Measurements from ENCODE around the gene SLC26A1. TPM values are rescaled to one million over a fixed set of nuclear protein-coding genes. Genes with fewer than 3 reads are reported as not detected.

SLC26A1 gene
- total and polyA plus RNA-seq, 2 donors (not counting 3 experiments of a cell fraction or from before 2014, with no cell fraction given), result 0.10 TPM; not detected in 1

GRCh38 chr4:973431-974397, 19.5 kb downstream of the SLC26A1 start, which contains the start of gene DGKQ:
Gene DGKQ, minus strand, starts transcription at chr4:973569. Its CDS starts 87 bp downstream, at chr4:973482.
- H3K27me3 ChIP-seq (ENCODE audit: control insufficient read depth in 2 of 2, insufficient read depth in 2 of 2, low read length in 2 of 2), result no peaks in the 10 kb centered on the region
- peak within 1 kb of the TSS; percentile 12 for H3K9ac ChIP-seq (replicated peaks; ENCODE audit: extremely low read depth, insufficient read depth, low read length)
- H3K4me2 ChIP-seq (ENCODE audit: insufficient read depth, low read length), result peak within 1 kb of the TSS; percentile 85
- H3K36me3 ChIP-seq (ENCODE audit: control insufficient read depth in 2 of 2, extremely low read depth in 1 of 2, insufficient read depth in 2 of 2, low read length in 2 of 2), result no peaks in the 10 kb centered on the region
- H4K20me1 ChIP-seq (replicated peaks; ENCODE audit: control insufficient read depth, extremely low read depth, insufficient read depth, low read length), result no peaks in the 10 kb centered on the region
- dilution Hi-C loops (cut with MboI; ENCODE audit: extremely low pct_ligation_motif_present, low sequenced_read_pairs), result no loop called here
- H3K27ac ChIP-seq (ENCODE audit: insufficient read depth, low read depth, low read length), result no peak within 1 kb of the TSS
- H3K4me3 ChIP-seq (replicated peaks in 1 of 3; ENCODE audit: insufficient read depth in 1 of 3, low read depth in 1 of 3, low read length in 3 of 3), result peak within 1 kb of the TSS; percentile 62 to 95 (median 87)
- no TSS peak for BruUV-seq (replicated peaks)
- DNase-seq (ENCODE audit: low read depth, low spot score) (peak; percentile 82), FAIRE-seq (peak; percentile 58)
- intact Hi-C loops (cut with micrococcal nuclease), result loop anchor here (1.0 to 2.0 kb wide), 2 partner anchors 13 to 41 kb away; partner anchors contain the start of genes GAK, IDUA and TMEM175
- no peaks in the 10 kb centered on the region for H3K9me3 ChIP-seq (replicated peaks; ENCODE audit: control insufficient read depth, insufficient read depth, low read length)
- H3K9me1 ChIP-seq (replicated peaks; ENCODE audit: control insufficient read depth, extremely low read depth, insufficient read depth, low read length), result no peaks in the 10 kb centered on the region
- peak within 1 kb of the TSS; percentile 90 for H2AFZ ChIP-seq (ENCODE audit: low read depth, low read length)
- TF ChIP-seq MYC (IDR thresholded peaks at IDR 0.05; ENCODE audit: low read depth, low read length), result no peak
- peaks cover 11% of the 10 kb centered on the region for H3K4me1 ChIP-seq (ENCODE audit: control insufficient read depth, extremely low read depth, insufficient read depth, low read length)
- CTCF ChIA-PET, result interaction anchor here (1.0 kb wide), 1 partner anchor 13 kb away, joined by 5 read pairs; the partner anchor contains the start of gene IDUA
- POLR2A ChIA-PET, result no interaction called here
- no peaks in the 10 kb centered on the region for H3K79me2 ChIP-seq (ENCODE audit: control insufficient read depth, insufficient read depth, low read length)

- BruUV-seq (replicated peaks), result no TSS peak
- H3K27me3 ChIP-seq (ENCODE audit: control insufficient read depth in 2 of 2, insufficient read depth in 2 of 2, low read length in 2 of 2), result no peaks in the 10 kb centered on the region
- DNase-seq (ENCODE audit: low read depth, low spot score) (peak; percentile 24), FAIRE-seq (no peak)
- ChIA-PET POLR2A (no interaction called here), CTCF (interaction anchor here (1.0 kb wide), 1 partner anchor 14 kb away, joined by 5 read pairs; the partner anchor contains the start of gene IDUA)
- H4K20me1 ChIP-seq (replicated peaks; ENCODE audit: control insufficient read depth, extremely low read depth, insufficient read depth, low read length), result no peaks in the 10 kb centered on the region
- H3K9me3 ChIP-seq (replicated peaks; ENCODE audit: control insufficient read depth, insufficient read depth, low read length), result no peaks in the 10 kb centered on the region
- H2AFZ ChIP-seq (ENCODE audit: low read depth, low read length), result peak overlapping the region; percentile 46
- no peaks in the 10 kb centered on the region for H3K9me1 ChIP-seq (replicated peaks; ENCODE audit: control insufficient read depth, extremely low read depth, insufficient read depth, low read length)
- H3K36me3 ChIP-seq (ENCODE audit: control insufficient read depth in 2 of 2, extremely low read depth in 1 of 2, insufficient read depth in 2 of 2, low read length in 2 of 2), result no peaks in the 10 kb centered on the region
- peaks cover 11% of the 10 kb centered on the region for H3K4me1 ChIP-seq (ENCODE audit: control insufficient read depth, extremely low read depth, insufficient read depth, low read length)
- intact Hi-C loops (cut with micrococcal nuclease) (loop anchor here (1.0 to 2.0 kb wide), 2 partner anchors 14 to 41 kb away; partner anchors contain the start of genes GAK, IDUA and TMEM175), dilution Hi-C loops (cut with MboI; ENCODE audit: extremely low pct_ligation_motif_present, low sequenced_read_pairs) (no loop called here)
- H3K4me2 ChIP-seq (ENCODE audit: insufficient read depth, low read length), result peak overlapping the region; percentile 85
- TF ChIP-seq MYC (IDR thresholded peaks at IDR 0.05; ENCODE audit: low read depth, low read length), result no peak
- no peak for TF ChIP-seq POLR2AphosphoS5 (IDR thresholded peaks at IDR 0.05; ENCODE audit: insufficient read depth, low read depth, low read length)
- TF ChIP-seq POLR2A (IDR thresholded peaks at IDR 0.05; ENCODE audit: low read depth, low read length), result no peak
- no peak for TF ChIP-seq FOS (IDR thresholded peaks at IDR 0.05; ENCODE audit: borderline replicate concordance, insufficient read depth, low read length)
- TF ChIP-seq, protein P1, sequence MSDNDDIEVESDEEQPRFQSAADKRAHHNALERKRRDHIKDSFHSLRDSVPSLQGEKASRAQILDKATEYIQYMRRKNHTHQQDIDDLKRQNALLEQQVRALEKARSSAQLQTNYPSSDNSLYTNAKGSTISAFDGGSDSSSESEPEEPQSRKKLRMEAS (IDR thresholded peaks at IDR 0.05; ENCODE audit: insufficient read depth, insufficient read length), result no peak
- H3K9ac ChIP-seq (replicated peaks; ENCODE audit: extremely low read depth, insufficient read depth, low read length), result peak overlapping the region; percentile 12
- no peaks in the 10 kb centered on the region for H3K79me2 ChIP-seq (ENCODE audit: control insufficient read depth, insufficient read depth, low read length)
- no peak overlapping the region for H3K27ac ChIP-seq (ENCODE audit: insufficient read depth, low read depth, low read length)
- peak overlapping the region; percentile 62 to 95 (median 87) for H3K4me3 ChIP-seq (replicated peaks in 1 of 3; ENCODE audit: insufficient read depth in 1 of 3, low read depth in 1 of 3, low read length in 3 of 3)
These were observed 20.4 kb downstream of the SLC26A1 start for GRCh38 chr4:972651-973424.

Measured in endothelial cell of umbilical vein (primary cell).